ENCODE results near the gene HS3ST5.
"Not testable (repeated sequence)": the region's sequence is repeated elsewhere in the genome, so short reads cannot be mapped to it uniquely, and the experiment has no call there.

HS3ST5 gene

DNA sequence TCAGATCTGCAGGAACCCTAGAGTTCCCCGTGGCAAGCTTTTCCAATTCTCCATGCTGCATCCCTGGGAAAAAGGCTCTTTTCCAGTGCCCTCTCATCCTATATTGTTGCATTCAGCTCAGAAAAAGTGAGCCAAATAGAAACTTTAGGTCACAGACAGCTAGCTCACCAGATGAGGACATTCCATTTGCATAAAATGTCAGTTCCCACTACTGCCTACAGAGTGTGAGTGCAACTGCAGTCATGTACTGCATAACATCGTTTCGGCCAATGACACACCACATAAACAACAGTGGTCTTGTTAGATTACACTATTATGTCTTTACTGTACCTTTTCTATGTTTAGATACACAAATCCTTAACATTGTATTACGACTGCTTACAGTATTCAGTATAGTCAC, 8.6 kb downstream of the HS3ST5 start:
- DNase-seq (ENCODE audit: low read depth in 2 of 2) = no peak

- no peak for DNase-seq (ENCODE audit: low read depth in 2 of 2)
Measured at GRCh38 chr6:114327074-114327473, 15.7 kb downstream of the HS3ST5 start.

DNA sequence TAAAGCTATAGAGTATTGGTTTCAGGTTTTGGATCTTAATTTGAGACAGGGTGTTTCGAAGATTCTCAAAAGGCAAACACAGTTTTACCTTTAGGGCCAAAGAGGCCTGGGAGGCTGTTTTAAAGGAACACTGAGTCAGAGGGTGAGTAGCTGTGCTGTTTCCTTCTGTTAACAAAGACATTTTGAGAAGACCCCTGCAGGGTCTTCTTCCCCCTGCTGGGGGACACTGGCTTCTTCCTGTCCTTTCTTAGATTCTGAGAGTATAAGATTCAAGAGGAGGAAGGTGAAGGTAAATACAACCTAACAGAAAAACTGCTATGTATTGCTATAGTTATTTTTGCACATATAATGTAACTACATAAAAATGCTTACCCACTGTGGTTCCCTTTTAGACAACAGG, 19.0 kb downstream of the HS3ST5 start:
- DNase-seq (ENCODE audit: low read depth in 2 of 2) = no peak

- no peak for DNase-seq (ENCODE audit: low read depth in 2 of 2)
Measured at GRCh38 chr6:114319749-114320148, 23.1 kb downstream of the HS3ST5 start.

- no peak for DNase-seq (ENCODE audit: low read depth in 2 of 2)
Measured at GRCh38 chr6:114315831-114316595, 26.8 kb downstream of the HS3ST5 start.

GRCh38 chr6:114313816-114314215, 29.0 kb downstream of the HS3ST5 start:
- not testable (repeated sequence) for DNase-seq (ENCODE audit: low read depth in 2 of 2)

DNA sequence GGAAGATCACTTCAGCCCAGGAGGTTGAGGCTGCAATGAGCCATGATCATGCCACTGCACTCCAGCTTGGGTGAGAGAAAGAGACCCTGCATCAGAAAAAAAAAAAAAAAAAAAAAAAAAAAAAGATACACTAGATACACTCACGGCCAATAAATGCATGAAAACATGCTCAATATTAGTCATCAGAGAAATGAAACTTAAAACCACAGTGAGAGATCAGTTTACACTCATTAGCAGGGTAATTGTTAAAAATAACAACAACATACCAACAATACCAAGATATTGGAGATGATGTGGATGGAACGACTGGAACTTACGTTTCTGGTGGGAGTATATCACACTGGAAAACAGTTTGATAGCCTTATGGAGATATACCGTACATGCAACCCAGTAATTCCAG, 29.9 kb downstream of the HS3ST5 start:
- DNase-seq (ENCODE audit: low read depth in 2 of 2) = no peak

DNA sequence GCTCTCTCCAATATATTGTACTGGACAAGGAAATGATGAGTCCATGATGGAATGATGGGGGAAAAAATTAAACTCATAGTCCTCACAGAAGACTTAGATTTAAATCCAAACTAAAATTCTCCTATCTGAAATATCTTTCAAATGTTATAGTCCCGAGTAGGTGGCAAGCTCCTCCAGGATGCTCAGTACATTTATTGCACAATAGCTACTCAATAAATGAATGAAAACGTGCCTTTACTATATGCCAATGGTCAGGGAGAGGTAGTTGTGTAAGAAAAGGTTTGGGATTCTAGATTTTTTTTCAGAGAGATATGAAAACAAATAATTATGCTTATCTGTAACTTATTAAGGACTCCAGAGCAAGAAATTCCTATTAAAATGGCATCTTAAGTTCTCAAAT, 32.8 kb downstream of the HS3ST5 start:
- DNase-seq (ENCODE audit: low read depth in 2 of 2) = no peak

GRCh38 chr6:114304304-114304887, 38.4 kb downstream of the HS3ST5 start:
- no peak for DNase-seq (ENCODE audit: low read depth in 2 of 2)

DNA sequence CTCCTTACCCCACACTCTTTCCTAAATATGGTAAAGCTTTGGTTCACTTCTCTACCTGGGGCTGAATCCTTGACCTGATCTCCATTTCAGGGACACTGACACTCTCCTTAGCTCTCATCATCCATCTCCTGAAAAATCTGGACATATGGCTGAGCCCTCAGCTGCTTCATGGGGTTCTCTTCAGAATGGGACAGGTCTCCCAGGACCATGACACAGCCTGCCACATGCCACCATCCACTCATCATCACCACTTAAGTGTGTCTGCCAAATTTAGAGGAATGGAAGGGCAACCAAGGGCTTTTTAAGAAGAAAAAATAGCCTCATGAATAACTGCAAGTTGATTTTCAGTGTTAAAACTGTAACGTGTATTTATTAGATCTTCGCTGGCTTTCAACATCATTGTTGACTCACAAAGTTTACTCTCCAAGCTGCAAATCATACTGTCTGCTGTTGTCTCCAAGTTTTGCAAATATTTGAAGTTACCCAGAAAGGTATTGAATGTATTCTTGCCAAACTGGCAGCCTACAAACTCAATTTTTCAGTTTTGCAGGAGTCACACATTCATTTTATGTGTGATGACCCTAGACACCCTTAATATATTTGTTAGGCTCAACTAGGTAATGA, 41.1 kb downstream of the HS3ST5 start:
- DNase-seq (ENCODE audit: low read depth in 2 of 2) = no peak

DNA sequence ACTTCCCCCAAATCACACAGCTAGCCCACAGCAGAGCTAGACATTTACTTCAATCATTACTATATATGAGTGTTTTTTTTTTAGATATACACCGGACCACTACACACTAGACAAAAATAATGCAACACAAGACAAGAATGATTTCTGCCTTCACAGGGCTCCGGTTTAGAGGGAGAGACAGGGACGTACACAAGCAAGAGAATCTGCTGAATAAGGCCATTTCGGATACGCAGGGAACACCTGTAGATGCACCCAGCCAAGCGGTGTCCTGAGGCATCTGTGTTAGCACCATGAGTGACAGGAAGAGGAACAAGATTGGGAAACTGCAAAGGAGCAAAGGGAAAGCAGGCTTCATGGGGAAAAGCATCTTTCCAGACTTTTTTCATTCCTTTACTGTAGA, 45.7 kb downstream of the HS3ST5 start:
- no peak for DNase-seq (ENCODE audit: low read depth in 2 of 2)

GRCh38 chr6:114292431-114292830, 50.4 kb downstream of the HS3ST5 start:
- DNase-seq (ENCODE audit: low read depth in 2 of 2) = no peak

GRCh38 chr6:114291428-114291827, 51.4 kb downstream of the HS3ST5 start:
- DNase-seq (ENCODE audit: low read depth in 2 of 2) = no peak

GRCh38 chr6:114290864-114291263, 52.0 kb downstream of the HS3ST5 start:
- no peak for DNase-seq (ENCODE audit: low read depth in 2 of 2)

DNA sequence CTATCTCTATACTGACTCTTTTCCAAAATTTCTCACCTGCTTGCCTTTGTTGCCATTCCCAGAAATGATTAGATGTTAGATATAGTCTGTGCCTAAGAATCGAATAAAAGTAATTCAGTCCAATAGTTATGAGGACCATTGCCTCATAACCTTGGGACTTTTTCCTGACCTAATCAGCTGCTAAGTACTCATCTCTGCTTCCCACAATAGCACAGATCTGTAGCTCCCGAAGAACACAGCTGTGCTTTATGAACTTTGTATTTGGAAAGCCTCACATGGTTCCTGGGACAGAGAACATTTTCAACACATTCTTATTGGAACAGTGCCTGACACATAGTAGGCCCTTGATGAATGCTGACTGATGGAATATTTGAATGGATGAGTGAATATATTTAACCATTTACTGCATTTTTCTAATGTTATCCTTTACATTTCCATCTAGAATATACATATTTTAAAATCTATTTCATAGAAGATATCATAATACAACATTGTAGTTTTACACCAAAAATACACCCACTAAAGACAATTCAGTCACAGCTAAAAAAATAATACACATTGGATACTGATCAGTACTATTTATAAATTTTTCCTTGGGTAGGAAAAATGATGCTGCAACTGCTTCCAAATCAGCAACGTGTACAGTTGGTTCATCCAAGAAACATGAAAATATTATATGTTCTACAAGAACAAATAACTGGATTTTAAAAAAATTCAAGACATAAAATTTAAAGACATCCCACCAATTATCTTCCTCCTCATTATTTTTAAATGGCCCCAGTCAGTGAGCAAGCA, 53.9 kb downstream of the HS3ST5 start:
- no peak for DNase-seq (ENCODE audit: low read depth in 2 of 2)

GRCh38 chr6:114287461-114287860, 55.4 kb downstream of the HS3ST5 start:
- DNase-seq (ENCODE audit: low read depth in 2 of 2) = no peak

GRCh38 chr6:114286211-114286610, 56.6 kb downstream of the HS3ST5 start:
- no peak for DNase-seq (ENCODE audit: low read depth in 2 of 2)

DNA sequence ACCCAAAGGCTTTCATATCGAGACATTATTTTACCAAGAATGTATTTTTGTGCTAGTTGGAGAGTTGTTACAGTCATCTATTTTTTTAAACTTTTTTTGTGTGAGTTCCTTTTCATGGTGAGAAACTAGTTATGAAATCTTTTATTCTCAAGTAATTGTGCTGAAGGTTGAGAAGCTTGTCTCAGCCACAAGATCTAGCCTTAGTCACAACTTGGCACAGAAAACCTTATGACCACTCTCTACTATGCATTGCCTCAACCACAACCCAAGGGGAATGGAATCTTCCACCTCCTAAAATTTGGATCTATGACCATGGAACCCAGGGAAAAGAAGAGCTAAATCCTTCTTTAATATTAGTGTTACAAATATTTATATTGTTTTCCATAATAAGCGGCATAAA, 58.5 kb downstream of the HS3ST5 start:
- DNase-seq (ENCODE audit: low read depth in 2 of 2) = no peak

- no peak for DNase-seq (ENCODE audit: low read depth in 2 of 2)
Measured at GRCh38 chr6:114282292-114282691, 60.5 kb downstream of the HS3ST5 start.

DNA sequence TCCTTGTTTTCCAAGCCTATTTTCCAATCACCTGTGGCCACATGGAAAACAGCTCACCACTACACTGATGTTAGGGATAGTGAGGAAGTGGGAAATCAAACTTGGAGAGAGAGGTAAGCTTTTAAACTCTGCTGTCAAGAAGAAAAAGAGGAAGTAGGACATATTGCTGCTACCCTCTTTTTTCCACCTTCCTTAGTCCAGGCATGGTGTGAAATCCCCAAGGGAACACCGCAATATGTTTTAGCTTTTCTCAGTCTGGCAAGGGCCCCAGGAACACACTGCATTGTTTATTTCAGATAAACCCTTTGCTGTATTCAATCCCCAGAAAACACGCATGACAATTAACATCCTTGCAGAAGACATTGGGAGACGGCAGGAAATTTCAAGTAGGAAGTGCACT, 61.3 kb downstream of the HS3ST5 start:
- no peak for DNase-seq (ENCODE audit: low read depth in 2 of 2)

DNA sequence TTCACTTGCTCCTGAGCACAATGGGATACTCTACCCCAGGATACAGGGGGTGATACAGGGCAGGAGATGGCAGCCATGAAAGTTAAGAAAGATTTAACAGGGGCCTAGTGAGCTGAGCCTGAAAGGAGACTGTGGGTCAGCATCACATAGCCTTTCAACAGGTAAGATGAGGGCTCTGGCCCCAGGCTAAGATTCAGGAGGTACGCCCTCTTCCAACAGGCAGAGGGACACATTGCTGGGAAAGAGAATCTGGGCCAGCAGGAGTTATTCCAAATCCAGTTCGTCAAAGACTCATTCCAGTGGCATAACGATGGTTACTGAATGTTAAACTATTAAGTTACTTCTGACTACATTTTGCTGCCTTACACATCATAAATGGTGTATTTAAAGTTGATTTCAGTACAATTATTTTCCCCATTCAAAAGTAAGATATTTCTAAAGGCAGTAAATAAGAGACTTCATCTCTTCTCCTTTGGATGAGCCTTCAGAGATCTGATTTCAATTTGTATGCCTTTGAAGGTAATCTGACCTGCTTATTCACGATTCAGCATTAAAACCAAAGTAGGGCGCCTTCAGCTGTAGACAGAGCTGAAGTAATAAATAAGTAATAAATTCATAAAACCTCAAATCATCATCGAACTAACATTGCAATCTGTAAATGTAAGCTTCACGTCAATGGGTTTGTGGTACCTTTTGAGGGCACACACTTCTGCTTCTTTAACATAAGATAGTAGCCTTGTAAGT, 62.4 kb downstream of the HS3ST5 start:
- DNase-seq (ENCODE audit: low read depth in 2 of 2) = no peak

DNA sequence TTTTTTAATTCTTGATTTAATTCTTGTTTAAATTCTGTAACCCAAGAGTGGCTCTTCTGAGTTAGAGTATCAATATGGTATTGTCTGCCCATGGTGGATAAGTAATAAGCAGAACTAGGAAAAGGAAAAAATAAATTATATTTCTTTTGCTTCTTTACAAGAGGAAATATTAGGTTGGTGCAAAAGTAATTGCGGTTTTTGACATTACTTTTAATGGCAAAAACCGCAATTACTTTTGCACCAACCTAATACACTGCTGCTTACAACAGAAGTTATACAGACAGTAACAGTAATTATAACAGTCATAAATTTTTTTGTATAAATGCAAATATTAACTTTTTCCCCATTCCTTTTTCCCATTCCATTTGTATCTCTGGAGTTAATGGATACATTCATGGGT, 65.6 kb downstream of the HS3ST5 start:
- no peak for DNase-seq (ENCODE audit: low read depth in 2 of 2)
